Esophagus squamous epithelium (tissue), 5 donors: ENCODE data around the gene RBPMS2. TPM values are rescaled to one million over a fixed set of nuclear protein-coding genes. Genes with fewer than 3 reads are reported as not detected.

Experiments
- DNase-seq: peaks from one replicate; lab custom pipeline; 2025; lab: John Stamatoyannopoulos, UW
- H3K27ac ChIP-seq, 4 donors: fragments of 200-600 bp; sonication (generic); one replicate each; pipeline ENCODE4 v1.5.1; 2016 to 2019; ENCODE audit warnings: mild to moderate bottlenecking in 1 of 4
- H3K27me3 ChIP-seq, 4 donors: fragments of 200-600 bp; sonication (generic); 1 replicate in 3 of 4; 2 replicates in 1 of 4; pipeline versions ENCODE4 v1.5.1 to v1.6.0; 2017 to 2021; ENCODE audit warnings: antibody characterized with exemption in 1 of 4
- H3K36me3 ChIP-seq, 3 donors: fragments of 200-600 bp; sonication (generic); one replicate each; pipeline ENCODE4 v1.5.1; 2016 to 2019
- H3K4me1 ChIP-seq, 3 donors: fragments of 200-600 bp; sonication (generic); one replicate each; pipeline ENCODE4 v1.5.1; 2017 to 2019
- H3K4me3 ChIP-seq, 4 donors: fragments of 200-600 bp; sonication (generic); 1 replicate in 3 of 4; 2 replicates in 1 of 4; pipeline ENCODE4 v1.5.1; 2016 to 2019; ENCODE audit warnings: mild to moderate bottlenecking in 2 of 4, moderate library complexity in 1 of 4
- H3K9me3 ChIP-seq, 3 donors: fragments of 200-600 bp; sonication (generic); one replicate each; pipeline ENCODE4 v1.5.1; 2016 to 2019
- POLR2A ChIP-seq, 4 donors: fragments of 450-650 bp; IDR thresholded peaks; one replicate each; pipeline ENCODE4 v1.6.1; 2017; ENCODE audit warnings: antibody characterized with exemption in 4 of 4, mild to moderate bottlenecking in 4 of 4, moderate library complexity in 3 of 4
- WGBS, 2 donors: methylation state at CpG; one replicate each; pipeline ENCODE4 v1.1.5; 2018; 5-methylcytosine and 5-hydroxymethylcytosine counted together
- intact Hi-C: fragments of 100-400 bp; cut with DNase I; formaldehyde crosslinking; loops from one replicate; pipeline ENCODE4 v1.15.0; 2022
- total RNA-seq, 4 donors: library from RNA; depleted of rRNA; stranded (reverse); fragments of >200 nt; gene quantifications; one replicate each; pipeline ENCODE4 v1.1.0, GENCODE V29; 2016
- TF ChIP-seq, protein P1 (sequence below), 6 experiments: fragments of 450-650 bp in 4 of 6; fragments of 200-600 bp in 2 of 6; sonication (generic) in 2 of 6; IDR thresholded peaks; one replicate each; pipeline ENCODE4 v1.5.1; 2016 to 2019; ENCODE audit warnings: antibody characterized with exemption in 6 of 6, mild to moderate bottlenecking in 4 of 6, moderate library complexity in 4 of 6
- donor health status: DM: yes; HTN: yes; CAD: no.

RBPMS2 gene
- total RNA-seq, 4 donors from 2014 or later: 0.75 to 5.0 (median 1.3) TPM; not detected in 1

DNA sequence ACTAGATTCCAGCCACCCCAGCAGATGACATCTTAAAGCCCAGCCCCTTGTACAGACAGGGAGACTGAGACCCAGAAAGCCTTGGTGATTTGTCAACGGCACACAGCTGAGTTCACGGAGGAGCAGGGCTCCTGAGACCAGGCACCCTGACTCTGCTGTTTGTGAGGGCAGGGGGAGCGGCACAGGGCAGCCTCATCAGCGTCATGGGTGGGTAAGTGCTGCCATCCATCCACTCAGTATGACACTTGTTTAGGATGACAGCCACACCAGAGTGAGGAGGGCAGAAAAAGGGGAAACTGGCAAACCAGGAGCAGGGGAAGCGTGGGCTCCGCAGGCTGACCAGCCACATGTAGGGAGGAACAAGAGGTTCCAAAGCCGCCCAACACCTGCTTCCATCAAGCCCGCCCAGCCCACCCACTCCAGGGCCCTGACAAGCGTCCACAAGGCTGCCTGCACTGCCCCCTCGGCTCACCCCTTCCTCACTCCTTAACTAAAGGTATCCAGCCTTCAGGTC is 19.9 kb downstream of the RBPMS2 start:
- no peaks in the 10 kb centered on the region for H3K4me1 ChIP-seq
- 79 to 100% methylated on average over 1 to 6 of the region's 10 CpGs for WGBS, 2 donors
- no peak for DNase-seq
- peak overlapping the region in 3 of 4 donors; percentile 48 to 78 (median 50) for H3K27ac ChIP-seq
- no peaks in the 10 kb centered on the region for H3K36me3 ChIP-seq
- H3K4me3 ChIP-seq: no peak overlapping the region
- H3K9me3 ChIP-seq: no peaks in the 10 kb centered on the region
- intact Hi-C loops: no loop called here
- TF ChIP-seq, protein P1, sequence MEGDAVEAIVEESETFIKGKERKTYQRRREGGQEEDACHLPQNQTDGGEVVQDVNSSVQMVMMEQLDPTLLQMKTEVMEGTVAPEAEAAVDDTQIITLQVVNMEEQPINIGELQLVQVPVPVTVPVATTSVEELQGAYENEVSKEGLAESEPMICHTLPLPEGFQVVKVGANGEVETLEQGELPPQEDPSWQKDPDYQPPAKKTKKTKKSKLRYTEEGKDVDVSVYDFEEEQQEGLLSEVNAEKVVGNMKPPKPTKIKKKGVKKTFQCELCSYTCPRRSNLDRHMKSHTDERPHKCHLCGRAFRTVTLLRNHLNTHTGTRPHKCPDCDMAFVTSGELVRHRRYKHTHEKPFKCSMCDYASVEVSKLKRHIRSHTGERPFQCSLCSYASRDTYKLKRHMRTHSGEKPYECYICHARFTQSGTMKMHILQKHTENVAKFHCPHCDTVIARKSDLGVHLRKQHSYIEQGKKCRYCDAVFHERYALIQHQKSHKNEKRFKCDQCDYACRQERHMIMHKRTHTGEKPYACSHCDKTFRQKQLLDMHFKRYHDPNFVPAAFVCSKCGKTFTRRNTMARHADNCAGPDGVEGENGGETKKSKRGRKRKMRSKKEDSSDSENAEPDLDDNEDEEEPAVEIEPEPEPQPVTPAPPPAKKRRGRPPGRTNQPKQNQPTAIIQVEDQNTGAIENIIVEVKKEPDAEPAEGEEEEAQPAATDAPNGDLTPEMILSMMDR (IDR thresholded peaks at IDR 0.05): no peak
- no peak for TF ChIP-seq POLR2A (IDR thresholded peaks at IDR 0.05)
- no peaks in the 10 kb centered on the region for H3K27me3 ChIP-seq

DNA sequence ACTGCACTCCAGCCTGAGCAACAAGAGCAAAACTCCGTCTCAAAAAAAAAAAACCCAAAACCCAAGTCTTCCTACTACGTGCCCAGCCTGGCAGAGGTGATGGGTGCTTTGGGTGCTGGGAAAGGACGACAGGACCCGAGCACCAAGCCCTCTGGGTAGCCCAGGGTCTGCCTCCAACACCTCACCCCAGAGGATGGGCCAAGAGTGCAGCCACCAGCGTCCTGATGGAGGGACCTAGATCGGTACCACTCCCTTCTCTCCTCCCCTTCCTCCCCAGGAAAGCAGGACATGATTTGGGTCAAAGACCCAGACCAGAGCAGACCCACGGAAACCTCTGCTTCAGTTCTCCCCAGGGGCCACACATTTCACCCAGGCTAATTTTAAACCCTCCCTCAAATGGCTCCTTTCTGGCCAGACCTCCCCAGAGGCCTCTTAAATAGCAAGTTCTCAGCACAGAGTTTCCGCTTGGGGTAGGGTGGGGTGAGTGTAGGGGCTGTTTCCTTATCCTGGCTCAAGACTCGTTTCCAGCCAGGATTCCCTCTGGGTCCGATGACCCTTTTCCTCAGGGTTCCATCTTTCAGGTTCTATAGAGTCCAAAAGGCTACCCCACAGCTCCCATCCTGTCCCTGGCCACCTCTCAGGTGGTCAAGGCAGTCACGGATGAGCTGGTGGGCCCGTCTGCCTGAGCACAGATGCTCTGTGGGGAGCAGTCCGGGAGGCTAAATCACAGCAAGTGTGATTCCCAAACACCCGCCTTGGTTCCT is 20.5 kb downstream of the RBPMS2 start:
- Histone ChIP-seq H3K27ac (peak overlapping the region in 3 of 4 donors; percentile 48 to 78 (median 50)), H3K36me3 (no peaks in the 10 kb centered on the region), H3K4me1 (no peaks in the 10 kb centered on the region), H3K27me3 (no peaks in the 10 kb centered on the region), H3K9me3 (no peaks in the 10 kb centered on the region), H3K4me3 (no peak overlapping the region)
- 59 to 69% methylated on average over 8 of the region's 14 CpGs for WGBS, 2 donors
- intact Hi-C loops: no loop called here
- no peak for DNase-seq
- TF ChIP-seq POLR2A (IDR thresholded peaks at IDR 0.05): no peak
- TF ChIP-seq, protein P1 (IDR thresholded peaks at IDR 0.05): no peak

DNA sequence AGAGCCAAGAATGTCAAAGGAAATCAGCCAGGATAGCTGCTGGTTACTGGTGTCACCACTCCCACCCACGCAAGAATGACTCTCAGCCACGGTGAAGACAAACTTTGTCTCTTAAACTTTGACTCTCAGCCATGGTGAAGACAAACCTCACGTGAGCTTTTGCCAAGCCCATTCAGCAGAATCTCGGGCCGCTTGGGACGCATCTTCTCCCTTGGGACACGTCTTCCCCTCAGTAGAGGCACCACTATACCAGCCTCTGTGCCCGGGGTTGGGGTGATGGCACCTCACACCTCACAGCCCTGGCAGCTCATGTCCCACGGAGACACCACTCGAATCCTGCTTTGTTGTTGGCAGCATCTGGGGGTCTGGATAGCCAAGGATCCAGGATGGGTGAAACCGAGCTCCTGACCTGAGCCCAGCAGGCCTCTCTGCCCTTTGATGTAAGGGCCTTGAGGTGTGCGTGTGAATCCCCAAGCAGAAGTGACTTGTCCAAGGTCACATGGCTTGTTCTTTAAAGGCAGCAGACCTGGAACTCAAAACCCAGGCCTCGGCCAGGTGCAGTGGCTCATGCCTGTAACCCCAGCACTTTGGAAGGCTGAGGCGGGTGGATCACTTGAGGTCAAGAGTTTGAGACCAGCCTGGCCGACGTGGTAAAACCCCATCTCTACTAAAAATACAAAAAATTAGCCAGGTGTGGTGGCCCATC is 21.8 kb downstream of the RBPMS2 start:
- peak overlapping the region in 2 of 4 donors; percentile 2 to 37 for H3K27ac ChIP-seq
- 62 to 84% methylated on average over 6 to 13 of the region's 16 CpGs for WGBS, 2 donors

DNA sequence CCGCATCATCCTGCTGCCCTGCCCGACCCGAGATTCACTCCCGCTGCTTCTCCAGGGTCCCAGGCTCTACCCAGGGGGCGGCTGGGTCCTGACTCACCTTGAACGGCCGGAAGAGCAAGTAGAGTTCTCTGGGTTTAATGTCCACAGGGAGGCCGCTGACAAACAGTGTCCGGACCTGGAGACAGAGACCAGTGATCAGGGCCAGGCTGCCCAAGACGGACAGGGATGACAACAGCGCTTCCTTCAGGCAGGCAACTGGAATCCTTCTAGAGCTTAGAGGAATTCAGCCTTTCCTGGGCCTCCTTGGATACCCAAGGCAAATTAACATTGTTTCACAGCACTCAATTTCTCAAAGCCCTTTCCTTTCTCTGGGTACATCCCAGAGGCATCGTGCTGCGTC is 23.9 kb downstream of the RBPMS2 start:
- DNase-seq: no peak
- TF ChIP-seq POLR2A (IDR thresholded peaks at IDR 0.05): no peak
- TF ChIP-seq, protein P1 (IDR thresholded peaks at IDR 0.05): no peak
- intact Hi-C loops: no loop called here
- H3K4me3 ChIP-seq: no peak overlapping the region
- peaks cover 0 to 16% (median 0%) of the 10 kb centered on the region in 4 donors for H3K27me3 ChIP-seq
- H3K9me3 ChIP-seq: no peaks in the 10 kb centered on the region
- WGBS, 2 donors: 74 to 83% methylated on average over 11 to 12 of the region's 13 CpGs
- peak overlapping the region in 2 of 4 donors; percentile 29 to 69 for H3K27ac ChIP-seq
- peaks cover 0 to 5% (median 4%) of the 10 kb centered on the region in 3 donors for H3K4me1 ChIP-seq
- H3K36me3 ChIP-seq: no peaks in the 10 kb centered on the region

More for the DNA sequence above, 21.8 kb downstream of the RBPMS2 start:
- no peak overlapping the region for H3K4me3 ChIP-seq
- DNase-seq: no peak
- intact Hi-C loops: no loop called here
- peaks cover 0 to under 1% (median 0%) of the 10 kb centered on the region in 4 donors for H3K27me3 ChIP-seq
- no peaks in the 10 kb centered on the region for H3K36me3 ChIP-seq
- peaks cover 0 to 4% (median 2%) of the 10 kb centered on the region in 3 donors for H3K4me1 ChIP-seq
- no peaks in the 10 kb centered on the region for H3K9me3 ChIP-seq
- TF ChIP-seq, protein P1 (IDR thresholded peaks at IDR 0.05): no peak
- TF ChIP-seq POLR2A (IDR thresholded peaks at IDR 0.05): no peak
